Stimulated activated CD8-positive, alpha-beta memory T cell treated with anti-CD3 and anti-CD28 coated beads, Interleukin-7, amount 100 ng/mL, for 1 hour (primary cell): Measurements from ENCODE around the gene SCUBE1.

Source experiments
- DNase-seq, 2 donors: peaks; one replicate each; pipeline ENCODE4 v3.0.0-alpha.2; 2020; ENCODE audit warnings: low read depth in 2 of 2

SCUBE1 gene

DNA sequence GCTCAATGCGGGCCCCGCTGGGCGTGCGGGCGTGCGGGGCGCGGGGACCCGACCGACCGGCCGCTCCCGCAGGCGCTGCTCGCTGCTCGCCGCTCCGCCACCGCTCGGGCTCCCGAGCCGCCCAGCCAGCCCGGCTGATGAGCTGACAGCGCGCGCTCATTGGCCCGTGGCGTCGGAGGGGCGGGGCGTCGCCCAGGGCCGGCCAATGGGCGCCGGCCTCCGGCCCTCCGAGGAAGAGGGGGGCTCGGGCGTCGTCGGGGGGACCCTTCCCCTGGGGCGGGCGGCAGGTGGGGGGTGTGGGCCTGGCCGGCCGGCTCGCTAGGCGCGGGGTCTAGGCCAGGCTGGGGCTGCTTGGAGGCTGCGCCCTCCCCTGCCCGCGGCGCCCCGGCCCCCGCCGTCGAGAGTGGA lies at the start of gene SCUBE1:
SCUBE1 (minus strand) TSS at position 111 of the 408 bp plus-strand sequence. CDS start 111 bp downstream, outside the sequence.
- peak in 1 of 2 donors; percentile 13 for DNase-seq

DNA sequence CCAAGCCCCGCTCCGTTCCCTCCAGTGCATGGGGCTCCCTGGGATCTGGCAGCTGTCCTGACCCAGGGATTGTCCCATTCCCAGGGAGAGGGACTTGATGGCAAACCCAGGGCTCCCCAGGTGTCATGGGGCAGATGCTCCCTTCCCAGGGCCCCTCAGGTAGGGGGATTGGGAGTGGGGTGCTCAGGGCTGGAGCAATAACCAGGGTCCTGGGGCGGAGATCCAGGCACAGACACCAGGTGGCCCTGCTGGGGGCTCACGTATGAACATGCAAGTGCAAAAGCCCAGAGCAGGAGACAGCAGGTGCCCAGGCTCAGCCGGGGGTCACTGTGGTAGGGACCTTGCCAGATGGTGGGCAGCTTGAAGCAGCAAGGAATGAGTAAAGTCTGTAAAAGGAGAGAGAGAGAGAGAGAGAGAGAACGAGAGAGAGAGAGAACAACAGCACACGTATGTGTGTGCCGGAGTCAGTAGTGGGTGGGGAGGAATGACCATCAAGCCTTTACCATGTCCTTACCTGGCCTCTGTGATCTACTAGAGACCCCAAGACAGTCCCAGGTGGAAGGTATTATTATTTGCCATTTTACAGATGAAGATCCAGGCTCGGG lies 49.3 kb upstream of the SCUBE1 start:
- DNase-seq = no peak

DNA sequence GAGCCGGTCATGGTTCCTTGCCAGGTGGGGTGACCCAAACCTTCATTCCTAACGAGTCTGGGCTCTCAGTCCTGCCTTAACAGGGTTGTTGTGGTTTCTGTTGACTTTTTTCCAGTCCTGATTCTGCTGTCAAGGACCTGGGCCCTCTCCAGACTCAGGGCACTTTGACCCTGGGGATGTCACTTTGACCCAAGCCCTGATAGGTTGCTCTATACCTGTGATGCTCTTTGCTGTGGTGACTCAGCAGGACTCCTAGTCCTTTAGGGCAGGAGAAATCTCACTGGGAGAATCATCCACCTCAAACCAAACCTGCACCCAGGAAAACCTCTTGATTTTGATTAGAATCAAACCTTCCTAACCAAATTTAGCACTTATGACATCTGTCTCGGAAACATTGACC lies 48.1 kb upstream of the SCUBE1 start:
- DNase-seq = no peak

DNA sequence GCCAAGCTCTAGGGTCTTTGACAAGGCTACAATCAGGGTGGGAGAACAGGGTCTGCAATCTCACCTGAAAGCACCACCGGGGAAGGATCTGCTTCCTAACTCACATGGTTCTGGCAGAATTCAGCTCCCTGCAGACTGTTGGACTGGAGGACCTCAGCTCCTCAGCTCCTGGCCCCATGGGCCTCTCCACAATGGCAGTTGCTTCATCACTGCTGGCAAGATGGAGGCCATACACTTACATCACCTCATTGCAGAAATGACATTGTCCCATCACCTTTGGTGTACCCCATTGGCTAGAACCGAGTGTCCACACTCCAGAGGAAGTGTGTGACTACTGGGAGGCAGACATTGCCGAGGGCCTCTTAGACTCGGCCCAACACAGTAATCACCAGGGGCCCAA lies 47.7 kb upstream of the SCUBE1 start:
- no peak for DNase-seq

DNA sequence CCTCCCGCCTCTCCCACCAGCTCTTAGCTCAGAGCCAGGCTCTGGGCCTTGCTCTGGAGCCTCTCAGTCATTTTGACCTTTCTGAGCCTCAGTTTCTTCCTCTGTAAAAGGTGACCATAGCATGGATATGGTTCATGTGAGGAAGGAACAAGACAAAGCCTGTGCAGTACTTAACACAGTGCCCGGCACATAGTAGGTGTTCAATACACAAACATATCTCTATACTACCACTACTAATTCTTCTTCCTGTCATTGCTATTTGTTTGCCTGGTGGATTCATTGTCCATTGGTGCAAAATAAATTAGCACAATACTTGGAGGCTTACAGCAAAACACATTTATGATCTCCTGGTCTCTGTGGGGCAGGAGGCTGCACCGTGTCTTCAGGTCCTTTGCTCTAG lies 47.0 kb upstream of the SCUBE1 start:
- no peak for DNase-seq

DNA sequence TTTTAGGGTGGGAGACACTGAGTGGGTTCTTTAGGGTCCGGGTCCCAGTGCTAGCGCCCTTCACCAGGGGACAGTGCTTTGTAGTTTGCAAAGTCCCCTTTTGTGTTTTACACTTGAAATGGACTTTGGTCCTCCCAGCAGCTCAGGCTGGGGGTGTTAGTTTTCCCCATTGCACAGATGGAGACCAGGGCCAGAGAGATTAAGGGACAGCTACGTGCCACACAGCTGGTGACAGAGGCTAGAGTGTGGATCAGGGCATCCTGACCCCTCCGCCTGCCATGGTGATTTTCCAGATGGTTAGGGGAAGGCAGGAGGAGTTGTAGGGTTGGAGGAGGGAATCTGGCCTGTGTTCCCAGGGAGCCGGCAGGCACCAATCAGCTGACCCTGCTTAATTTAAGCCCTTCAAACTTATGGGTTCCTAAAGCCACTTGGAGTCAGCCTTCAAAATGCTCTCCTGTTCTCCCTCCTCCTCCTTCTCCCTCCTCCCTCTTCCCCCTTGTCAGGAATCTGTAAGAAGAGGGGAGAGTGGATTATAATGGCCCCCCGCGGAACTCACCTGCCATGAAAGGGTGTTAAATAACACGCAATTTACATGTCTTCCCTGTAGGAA lies 46.2 kb upstream of the SCUBE1 start:
- DNase-seq = no peak

DNA sequence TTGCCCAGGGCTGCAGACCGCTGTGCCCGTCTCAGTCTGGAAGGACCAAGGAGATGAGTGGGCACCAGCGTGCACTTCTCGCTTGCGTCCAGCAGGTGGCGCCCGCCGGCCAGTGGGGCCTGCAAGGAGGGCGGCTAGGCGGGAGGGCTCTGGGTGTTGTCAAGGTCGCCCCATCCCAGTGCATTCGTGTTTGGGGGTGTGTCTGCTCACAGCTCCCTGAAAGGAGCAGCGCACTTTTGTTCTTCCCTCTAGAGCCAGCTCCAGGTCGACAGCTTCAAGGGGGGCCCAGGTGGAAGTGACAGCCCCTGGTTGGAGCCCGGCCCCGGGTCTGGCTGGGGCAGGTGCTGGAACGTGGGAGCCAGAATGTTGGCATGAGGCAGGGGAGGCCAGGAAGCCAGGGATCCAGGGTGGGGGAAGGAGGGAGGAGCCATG lies 45.3 kb upstream of the SCUBE1 start:
- DNase-seq = peak; percentile 58 to 61

DNA sequence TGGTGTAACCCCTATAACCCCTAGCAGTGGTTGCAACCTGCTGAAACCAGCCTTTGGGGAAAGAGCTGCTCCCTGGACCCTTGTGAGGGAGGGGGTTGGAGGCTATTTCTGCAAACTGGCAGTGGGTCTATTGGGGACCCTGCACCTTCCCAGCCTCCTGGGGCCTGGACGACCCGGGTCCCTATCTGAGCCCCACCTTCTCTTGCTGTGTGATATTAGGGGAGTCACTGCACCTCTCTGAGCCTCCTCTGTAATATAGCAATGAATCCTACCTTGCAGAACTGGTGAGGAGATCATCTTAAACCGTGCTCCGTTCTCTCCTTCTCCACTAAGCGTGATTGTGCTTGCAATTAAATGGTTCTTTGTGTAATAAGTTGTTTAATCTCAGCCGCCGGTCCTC lies 44.6 kb upstream of the SCUBE1 start:
- DNase-seq = no peak

DNA sequence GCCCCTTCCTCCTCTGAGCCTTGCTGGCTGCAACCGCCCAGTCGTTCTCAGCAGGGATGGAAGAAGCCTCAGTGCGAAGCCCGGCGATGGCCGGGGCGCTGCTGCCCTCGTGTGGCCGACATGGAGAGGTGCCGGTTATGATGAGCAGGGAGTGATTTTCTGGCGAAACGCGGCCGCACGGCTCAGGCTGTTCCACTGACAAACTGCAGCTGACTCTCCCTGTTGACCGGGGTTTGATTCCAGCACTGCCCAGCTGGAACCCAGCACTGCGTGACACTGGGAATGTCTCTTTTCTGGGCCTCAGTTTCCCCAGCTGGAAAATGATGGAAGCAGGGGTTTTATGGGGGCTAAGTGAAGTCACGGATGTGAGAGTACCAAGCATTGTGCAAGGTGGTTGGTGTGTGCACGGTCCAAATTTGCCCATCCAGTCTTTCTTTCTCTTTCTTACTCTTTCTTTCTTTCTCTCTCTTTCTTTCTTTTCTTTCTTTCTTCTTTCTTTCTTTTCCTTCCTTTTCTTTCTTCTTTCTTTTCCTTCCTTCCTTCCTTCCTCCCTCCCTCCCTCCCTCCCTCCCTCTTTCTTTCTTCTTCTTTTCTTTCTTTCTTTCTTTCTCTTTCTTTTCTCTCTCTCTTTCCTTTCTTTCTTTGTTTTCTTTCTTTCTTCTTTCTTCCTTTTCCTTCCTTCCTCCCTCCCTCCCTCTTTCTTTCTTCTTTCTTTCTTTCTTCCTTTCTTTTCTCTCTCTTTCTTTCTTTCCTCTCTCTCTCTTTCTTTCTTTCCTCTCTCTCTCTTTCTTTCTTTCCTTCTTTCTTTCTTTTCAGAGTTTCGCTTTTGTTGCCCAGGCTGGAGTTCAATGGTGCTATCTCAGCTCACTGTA lies 42.8 kb upstream of the SCUBE1 start:
- DNase-seq = peak; percentile 47 to 48

DNA sequence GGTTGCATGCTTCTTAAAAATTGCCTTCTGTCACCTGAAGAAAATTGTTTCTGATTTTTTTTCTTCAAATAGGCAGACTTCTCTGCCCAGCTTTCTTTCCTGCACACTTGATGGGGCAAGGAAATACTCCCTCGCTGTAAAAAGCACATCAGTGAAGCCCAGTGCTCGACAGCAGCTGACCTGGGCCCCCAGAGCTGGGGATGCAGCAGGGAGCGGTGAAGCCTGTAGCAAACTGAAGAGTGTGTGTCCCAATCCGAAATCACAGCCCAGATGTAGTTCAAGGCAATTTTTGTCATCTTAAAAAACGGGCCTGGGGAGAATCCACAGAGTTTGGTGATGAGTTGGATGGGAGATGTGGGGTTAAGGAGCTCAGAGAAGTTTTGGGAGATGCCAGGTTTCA lies 41.7 kb upstream of the SCUBE1 start:
- DNase-seq = no peak

DNA sequence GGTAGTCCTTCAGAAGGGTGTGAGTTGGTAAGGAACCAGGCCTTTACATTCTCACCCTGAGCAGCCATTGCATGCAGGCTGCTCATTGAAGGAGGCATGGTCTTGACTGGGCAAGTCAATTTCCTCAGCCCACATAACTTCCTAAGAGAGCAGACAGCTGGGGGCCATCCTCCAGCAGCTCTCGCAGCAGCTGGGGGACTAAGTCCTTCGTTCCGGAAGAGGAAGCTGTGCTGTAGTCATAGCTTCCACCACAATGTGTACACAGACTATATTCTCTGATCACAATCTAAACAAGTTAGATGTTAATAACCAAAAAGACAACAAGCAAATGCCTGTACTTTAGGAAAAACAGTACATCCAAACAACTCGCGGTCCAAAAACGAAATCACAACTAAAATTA lies 38.5 kb upstream of the SCUBE1 start:
- DNase-seq = no peak

DNA sequence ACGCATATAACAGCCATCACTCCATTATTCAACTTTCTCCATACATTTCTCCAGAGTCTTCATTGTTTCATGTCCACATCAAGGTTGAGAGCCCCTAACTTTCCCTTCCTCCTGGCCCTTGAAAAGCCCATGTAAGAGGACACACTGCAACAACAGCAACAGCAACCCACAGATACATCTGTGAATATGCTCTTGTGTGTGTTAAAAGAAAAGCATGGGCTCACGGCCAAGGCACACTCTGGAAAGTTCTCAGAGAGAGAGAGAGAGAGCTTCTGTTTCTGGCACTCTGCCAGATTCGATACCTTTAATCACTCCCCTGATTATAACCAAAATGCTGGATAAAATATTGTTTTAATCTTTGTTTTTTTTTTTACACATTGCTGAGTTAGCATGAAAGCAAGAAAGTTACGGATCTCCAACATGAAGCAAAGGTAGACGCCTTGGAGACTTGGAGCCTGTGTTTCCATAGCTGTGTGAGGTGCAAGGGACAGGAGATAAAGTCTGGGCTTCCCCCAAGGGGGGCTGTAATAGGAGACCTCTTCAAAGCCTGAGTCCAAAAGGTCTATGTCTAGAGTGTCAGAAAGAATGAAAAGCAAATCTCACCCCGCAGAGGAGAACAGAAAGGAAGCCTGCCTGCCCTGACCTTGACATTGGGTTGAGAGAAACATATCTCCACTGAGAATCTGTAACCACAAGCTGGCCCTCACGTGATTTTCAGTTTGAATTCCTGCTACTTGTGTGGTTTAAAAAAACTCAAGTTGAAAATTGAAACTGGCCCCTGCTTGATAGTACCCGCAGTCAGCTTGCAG lies 34.9 kb upstream of the SCUBE1 start:
- DNase-seq = no peak

DNA sequence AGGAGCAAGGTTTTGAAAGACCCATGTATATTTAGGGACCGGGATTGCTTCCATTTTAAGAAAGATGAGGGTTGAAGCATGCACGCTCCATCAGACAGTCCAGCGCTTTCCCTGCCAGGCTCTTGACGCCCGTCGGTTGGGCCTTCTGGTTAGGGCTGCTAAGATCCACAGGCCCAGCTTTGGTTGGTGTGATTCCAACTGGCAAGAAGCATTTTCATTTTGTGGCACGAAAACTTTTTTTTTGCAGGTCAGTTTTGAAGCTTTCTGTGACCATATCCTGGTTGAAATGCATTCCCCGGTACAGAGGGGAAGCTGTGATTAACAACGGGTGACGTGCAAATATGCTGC lies 34.4 kb upstream of the SCUBE1 start:
- no peak for DNase-seq

DNA sequence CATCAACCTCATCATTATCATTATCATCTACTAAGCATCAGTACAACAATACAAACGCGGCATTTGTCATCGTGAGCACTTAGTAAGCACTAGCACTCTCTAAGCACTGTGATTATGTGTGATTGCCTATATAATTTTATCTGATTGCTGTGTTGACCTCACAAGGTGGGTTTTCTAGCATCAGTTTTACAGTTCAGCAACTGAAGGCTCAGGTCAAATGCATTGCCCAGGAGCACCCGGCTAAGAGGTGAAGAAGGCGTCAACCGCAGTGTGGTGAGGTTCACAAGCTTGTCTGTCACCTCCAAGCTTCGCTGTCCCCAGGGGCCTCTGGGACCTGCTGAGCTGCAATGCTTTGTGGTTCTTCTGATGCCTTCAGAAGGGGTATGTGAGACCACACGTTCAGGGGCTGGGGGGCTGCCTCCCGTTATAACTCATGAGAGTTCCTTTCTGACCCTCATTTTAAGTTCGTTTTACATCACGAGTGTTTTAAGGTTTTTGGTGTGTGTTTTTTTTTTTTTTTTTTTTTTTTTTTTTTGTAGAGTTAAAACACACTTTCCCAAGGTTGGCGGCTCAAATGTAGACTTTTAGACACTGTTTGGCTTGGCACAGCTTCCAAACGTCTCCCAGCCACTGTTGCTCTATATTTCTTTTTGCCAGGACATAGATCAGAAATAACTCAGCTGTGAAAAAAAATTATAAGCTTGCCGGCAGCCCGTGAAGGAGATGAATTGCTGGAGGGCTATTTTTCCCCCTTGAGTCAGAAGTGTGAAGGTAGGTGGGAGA lies 33.8 kb upstream of the SCUBE1 start:
- peak; percentile 10 to 23 for DNase-seq

DNA sequence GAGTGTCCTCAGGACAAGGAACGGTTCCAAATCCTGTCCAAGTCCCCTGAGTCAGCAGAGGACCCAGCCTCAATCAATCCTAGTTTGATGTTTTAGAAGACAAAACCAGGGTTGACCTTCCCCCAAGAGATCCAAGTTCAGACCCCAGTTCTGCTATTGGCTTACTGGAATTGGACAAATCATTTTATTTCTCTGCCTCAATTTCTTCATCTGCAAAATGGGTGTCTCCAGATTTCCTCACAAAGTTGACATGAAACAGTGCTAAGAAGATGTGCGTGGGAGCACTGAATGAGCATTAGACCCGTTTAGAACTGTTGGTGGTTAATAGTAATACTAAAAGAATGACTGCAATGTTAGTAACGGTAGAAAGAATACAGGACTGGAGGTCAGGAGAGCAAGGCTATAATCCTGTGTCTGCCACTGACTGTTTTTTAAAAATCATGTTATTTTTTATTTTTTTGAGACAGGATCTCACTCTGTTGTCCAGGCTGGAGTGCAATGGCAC lies 32.8 kb upstream of the SCUBE1 start:
- DNase-seq = no peak

DNA sequence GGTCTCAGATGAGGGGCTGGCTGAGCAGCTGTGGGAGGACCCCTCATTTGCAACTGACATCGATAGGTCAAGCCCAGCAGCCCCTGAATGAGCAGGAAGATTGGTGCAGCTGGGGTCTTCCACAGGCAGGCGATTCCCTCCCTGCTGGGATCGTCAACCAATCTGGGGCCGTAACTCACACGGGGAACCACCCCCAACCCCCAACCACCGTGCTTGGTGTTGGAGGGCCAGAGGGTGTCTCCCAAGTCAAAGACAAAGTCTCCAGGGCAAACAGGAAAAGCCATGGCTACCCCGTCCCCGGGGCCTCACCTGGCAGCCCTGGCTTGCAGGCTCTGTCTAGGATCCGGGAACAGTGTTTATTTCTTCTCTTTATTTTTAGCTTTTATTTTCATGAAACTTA lies 26.9 kb upstream of the SCUBE1 start:
- DNase-seq = no peak

DNA sequence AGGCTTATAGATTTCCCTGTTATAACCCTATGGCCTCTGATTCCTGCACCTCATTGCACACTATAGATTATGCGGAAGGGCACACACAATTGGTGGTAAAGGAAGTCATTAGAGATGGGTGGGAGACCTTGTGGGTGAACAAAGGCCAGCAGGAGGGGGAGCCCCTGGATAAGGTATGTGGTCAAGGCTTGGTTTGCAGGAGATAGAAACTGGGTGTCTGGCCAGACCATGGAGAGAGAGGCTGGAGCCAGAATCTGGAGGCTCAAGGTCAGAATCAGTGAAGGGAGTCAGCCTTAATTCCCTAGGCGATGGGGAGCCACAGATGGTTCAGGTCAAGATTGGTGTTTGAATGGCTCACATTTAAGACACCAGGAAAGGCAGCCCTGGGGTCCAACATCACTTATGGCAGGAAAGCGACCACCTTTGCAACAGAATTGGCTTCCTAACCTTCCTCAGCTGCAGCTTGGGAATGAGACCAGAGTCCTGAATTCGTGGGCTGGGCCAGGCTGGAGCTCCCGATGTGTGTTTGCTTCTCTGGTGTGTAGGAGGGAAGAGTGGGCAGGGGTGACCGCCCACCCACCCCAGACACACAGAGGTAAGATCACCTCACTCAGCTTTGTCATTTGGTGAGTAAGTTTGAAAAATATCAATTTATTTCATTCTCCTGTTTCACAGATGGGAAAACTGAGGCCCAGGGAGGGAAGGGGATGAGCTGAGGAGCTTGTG lies 22.7 kb upstream of the SCUBE1 start:
- no peak for DNase-seq

DNA sequence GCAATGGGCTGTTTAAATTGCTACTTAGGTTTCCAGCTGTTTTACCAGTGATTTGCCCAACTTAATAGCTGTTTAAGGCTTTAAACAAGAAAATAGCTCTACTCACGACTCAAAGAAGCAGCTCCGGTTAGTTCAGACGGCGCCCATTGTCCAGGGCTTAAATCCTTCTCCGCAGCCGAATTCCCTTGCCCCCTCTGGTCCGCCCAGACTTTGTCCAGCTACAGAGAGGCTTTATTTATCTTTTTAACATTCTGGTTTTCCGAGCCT lies 20.9 kb upstream of the SCUBE1 start:
- no peak for DNase-seq

DNA sequence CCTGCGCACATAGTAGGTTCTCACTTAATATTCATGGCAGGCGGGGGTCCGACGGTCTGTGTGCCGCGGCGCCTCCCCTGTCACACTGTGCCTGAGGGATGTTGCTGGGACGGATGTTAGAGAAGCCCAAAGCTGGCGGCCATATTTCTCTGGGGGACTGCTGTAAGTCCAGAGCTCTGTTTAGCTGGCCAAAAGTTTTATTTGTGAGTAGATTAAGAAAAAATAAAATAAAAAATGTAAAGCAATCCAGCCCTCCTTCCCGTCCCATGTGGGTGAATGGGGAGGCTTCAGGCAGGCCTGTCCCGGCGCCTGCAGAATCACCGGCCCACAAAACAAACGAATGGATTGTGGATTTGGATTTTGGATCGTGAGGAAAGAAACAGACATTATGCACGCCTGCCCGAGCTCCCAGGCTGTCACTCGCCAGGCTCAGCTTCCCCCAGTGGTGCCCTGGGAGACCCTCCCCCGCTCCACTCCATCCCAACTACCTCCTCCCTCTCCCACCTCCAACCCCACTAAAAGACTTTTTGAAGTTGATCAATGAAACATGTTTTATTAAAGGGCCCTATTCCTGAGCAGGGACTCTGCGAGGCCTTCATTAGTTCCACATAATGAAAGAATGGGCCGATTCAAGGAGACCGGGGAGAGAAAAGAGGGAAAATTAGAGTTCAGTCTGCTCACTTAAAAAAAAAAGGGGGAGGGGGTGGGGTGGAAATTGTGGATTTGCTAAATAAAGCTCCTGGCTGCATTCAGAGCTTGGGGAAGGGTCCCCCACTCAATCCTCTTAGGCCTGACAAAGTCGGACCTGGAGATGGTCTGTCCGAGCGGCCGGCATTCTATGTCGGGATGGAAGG lies 20.4 kb upstream of the SCUBE1 start:
- no peak for DNase-seq

DNA sequence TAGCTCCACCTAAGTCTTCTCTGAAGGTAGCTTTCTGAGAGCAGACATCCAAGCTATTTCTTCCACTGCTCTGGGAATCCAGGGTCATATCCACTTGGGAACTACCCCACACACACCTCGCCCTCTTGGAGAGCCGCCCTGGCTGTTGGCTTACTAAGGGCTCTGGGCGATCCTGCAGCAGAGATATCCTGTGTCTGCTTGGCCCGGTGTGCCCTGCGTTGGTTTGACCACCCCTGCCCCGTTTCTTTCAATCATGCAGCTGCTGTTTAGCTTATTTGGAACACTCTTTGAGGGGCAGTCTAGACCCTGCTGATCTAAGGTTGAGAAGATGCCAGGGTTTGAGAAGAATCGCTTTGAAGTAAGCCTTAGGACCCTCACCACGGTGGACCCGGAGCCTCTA lies 17.4 kb upstream of the SCUBE1 start:
- no peak for DNase-seq
